Nucleus accumbens (tissue), 56 donors: ENCODE measurements around the gene ZNF789.

Experiments
- DNase-seq, 56 donors: peaks; one replicate each; lab custom pipeline; 2025; lab: John Stamatoyannopoulos, UW

The ZNF789 gene

DNA sequence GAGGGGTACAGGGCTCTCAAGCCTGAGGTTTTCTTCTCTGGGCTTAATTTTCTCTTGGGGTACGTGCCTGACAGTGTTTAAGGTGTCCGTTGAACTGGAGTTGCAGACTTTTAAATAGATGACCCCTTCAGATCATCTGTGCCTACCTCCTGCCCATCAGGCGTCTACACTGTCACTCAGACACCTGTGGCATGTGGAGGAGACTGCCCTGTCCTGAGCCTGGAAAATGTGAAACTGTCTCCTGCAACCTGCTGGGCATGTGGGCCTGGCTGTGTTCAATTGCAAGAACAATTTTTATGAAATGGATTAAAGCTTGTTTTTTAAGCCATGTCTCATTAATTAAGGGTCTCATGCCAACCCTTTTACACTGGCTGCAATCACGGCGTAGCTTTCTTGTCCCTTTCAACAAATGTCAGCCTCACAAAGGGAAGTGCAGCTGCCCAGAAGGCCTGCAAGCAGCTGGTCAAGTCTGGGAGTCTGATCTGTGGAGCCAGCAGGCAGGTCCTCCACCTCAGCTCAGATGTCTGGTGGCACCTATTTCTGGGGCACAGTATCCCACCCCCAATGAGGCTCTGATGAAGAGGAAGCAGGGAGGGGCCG lies 15.5 kb upstream of the ZNF789 start:
- no peak for DNase-seq

DNA sequence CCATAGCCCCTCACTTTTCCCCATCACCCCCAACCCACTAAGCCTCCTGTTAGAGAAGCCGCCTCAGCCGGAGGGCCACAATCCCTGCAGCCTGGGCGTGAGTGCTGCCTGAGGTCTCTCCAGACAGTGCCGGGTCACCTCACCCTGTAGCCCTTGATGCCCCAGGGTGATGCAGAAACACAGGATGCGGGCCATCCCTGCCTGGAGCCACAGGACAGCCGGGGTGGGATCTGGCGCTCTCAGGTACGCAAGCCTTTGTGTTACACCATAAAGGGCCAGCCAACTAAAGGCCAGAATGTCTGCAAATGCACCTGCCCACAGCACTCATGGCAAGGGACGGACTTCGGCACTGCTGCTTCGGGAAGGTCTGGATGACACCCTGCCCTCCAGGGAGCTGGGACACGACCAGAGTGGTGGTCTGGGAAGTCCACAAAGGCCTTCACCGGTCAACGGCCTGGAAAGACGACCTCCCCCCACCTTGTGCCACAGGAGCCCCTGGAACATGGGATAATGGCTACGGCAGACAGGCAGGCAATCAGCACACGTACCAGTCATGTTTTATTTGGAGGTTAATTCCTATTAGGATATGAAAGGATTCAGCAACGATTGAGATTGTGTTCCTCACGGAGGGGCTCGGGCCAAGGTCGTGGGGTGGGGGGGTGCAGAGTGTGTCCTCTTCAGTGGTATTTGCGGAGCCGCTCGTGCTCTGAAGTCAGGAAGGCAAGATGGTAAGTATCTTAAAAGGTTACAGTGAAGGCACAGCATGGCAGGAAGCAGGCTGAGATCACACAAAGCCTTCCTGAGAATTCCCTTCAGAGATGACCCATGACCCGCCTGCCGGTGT lies 14.8 kb upstream of the ZNF789 start:
- no peak for DNase-seq

- DNase-seq, result no peak
Observed at GRCh38 chr7:99459087-99459486, 13.6 kb upstream of the ZNF789 start.

GRCh38 chr7:99460651-99461050 lies 12.0 kb upstream of the ZNF789 start:
- no peak for DNase-seq

DNA sequence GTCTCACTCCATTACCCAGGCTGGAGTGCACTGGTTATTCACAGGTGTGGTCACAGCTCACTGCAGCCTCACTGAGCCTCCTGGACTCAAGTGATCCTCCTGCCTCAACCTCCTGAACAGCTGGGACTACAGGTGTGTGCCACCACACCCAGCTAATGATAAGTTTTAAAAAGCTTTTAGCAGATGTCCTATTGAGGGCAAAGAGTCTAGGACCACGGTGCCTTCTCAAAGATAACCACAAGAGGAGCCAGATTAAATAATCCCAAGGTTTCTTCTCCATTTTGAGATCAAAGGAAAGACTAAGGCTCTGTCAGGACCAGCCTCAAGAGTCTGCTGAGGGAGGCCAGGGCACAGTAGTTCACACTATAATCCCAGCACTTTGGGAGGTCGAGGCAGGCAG lies 11.5 kb upstream of the ZNF789 start:
- no peak for DNase-seq

- DNase-seq, result no peak
Observed at GRCh38 chr7:99465421-99465768, 7.3 kb upstream of the ZNF789 start.

- no peak for DNase-seq
Observed at GRCh38 chr7:99468336-99468918, 4.3 kb upstream of the ZNF789 start.

GRCh38 chr7:99469381-99470065 lies 3.2 kb upstream of the ZNF789 start:
- no peak for DNase-seq

DNA sequence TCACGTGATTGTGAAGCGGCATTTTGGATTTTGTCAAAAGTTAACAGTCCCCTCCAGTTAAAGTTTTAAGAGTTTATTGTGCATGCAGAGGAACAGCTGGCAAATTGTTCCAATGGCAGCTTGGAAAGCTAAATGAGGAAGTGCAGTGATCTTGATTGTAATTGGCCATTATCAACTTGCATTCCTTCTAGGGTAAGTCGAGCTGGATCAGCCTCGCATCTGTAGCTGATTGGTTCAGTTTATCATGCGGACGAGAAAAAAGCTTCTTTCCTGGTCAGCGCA lies 566 bp downstream of the ZNF789 start:
- DNase-seq, result peak in 5 of 56 donors; percentile 29 to 47 (median 39)

DNA sequence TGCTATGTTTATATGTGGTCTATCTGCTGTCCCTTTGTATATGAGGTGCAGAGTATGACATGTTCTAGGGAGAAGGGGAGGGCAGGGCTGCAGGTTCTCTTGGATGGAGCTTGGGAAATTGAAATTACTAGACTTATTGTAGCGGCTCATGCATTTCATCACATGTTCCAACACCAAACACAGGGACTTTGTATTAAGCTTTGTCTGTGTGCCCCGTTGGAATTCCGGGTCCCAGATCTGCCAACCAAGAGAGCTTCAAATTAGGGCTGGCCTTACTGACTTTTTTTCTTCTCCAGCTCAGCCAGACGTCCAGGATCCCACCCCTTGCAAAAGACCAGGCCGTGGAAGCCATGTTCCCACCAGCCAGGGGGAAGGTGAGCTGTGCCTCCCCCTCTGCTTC lies 3.4 kb downstream of the ZNF789 start:
- no peak for DNase-seq

GRCh38 chr7:99478464-99479440 lies 6.1 kb downstream of the ZNF789 start:
- DNase-seq, result no peak

- no peak for DNase-seq
Observed at GRCh38 chr7:99485094-99485493, 12.4 kb downstream of the ZNF789 start.

GRCh38 chr7:99489235-99489634 lies 16.5 kb downstream of the ZNF789 start:
- DNase-seq, result no peak

GRCh38 chr7:99490878-99491277 lies 18.2 kb downstream of the ZNF789 start:
- DNase-seq, result no peak

- no peak for DNase-seq
Observed at GRCh38 chr7:99493823-99494222, 21.1 kb downstream of the ZNF789 start.

DNA sequence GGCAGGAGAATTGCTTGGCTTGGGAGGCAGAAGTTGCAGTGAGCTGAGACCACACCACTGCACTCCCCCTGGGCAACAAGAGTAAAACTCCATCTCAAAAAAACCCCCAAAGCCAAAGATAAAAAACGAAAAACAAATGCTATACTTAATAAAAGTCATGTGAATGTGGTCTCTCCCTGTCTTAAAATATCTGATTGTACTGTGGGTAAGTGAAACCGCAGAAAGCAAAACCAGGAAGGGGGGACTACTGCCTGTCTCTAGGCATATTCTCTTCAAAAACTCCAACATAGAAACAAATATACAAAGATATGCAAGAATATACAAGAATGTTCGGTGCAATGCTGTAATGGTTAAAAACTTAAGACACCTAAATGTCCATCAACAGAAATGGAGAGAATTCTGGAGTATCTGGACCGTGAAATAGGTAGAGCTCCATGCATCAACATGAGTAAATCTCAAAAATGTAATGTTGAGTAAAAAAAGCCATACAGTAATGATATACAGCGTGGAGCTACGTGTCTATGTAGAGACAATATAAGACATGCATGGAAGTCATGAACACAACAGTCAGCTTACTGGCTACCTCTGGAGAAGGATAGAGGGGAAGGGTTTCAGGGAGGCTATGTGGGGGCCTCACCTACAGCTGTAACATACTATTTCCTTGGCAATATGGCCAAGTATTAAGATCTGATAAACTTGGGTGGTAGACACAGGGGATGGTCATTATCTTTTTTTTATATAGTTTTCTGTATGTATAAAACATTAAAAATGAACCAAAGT lies 25.3 kb downstream of the ZNF789 start:
- DNase-seq, result no peak

GRCh38 chr7:99498546-99498944 lies 25.9 kb downstream of the ZNF789 start:
- no peak for DNase-seq

GRCh38 chr7:99499371-99499720 lies 26.7 kb downstream of the ZNF789 start:
- no peak for DNase-seq

GRCh38 chr7:99499721-99500636 lies 27.3 kb downstream of the ZNF789 start, which contains the start of gene ZNF394:
Gene ZNF394 (minus strand): TSS chr7:99500281. CDS start chr7:99500093, 188 bp downstream.
- peak; percentile 27 to 95 (median 87) for DNase-seq
